ENCODE data around the gene ATP12A. TPM values are rescaled to one million over a fixed set of nuclear protein-coding genes. Genes with fewer than 3 reads are reported as not detected.

The ATP12A gene
- total RNA-seq (2021; ENCODE audit: unreplicated experiment): not detected
- not detected for polyA plus RNA-seq (2012; ENCODE audit: insufficient read length)
- Bru-seq, nascent RNA: not detected
- BruChase-seq, experiment 1, labeled RNA remaining after a 2-hour chase: not detected
- not detected for BruChase-seq, experiment 2, labeled RNA remaining after a 6-hour chase
- long read RNA-seq: 0 reads

DNA sequence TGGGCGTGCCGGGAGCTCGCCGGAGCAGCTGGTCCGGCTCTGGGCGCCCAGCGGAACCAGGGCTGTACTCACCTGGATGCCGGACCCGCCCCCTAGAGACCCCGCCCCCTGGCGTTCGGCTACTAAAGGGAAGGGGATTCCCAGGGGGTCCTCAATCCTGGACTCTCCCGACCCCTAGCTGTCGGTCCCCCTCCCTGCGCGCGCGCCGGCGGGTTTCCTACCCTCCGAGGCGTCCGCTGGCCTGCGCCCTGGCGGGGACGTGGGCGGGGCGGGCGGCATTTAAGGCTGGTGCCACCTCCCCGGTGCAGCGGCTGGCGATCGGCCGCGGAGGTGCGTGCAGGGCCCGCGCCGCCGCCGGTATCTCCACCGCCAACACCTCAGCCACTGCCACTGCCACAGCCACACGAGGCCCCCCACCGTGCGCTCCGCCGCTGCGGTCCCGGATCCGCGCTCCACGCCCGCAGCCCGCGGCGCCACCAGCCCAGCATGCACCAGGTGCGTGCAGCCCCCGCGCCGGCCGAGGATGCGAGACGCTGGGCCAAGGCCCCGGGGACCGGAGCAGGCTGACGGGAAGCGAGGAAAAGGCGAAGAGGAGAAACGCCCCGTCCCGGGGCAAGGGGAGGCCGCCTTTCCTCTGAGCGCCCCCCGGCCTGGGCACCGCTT lies at the start of gene ATP12A:
Gene ATP12A (plus strand): TSS at position 151 of the 663 bp plus-strand sequence. CDS start 336 bp downstream, at position 487.
- Histone ChIP-seq H3K4me3 (ENCODE audit: low read depth in 2 of 2, low read length in 2 of 2) (peak within 1 kb of the TSS; percentile 9 to 25; a peak in 3 of 4 replicates), H3K9me3 (ENCODE audit: control insufficient read depth, insufficient read depth, low read depth, low read length) (no peaks in the 10 kb centered on the region), H3K27ac (ENCODE audit: low read length) (no peak within 1 kb of the TSS), H3K36me3 (ENCODE audit: control insufficient read depth, insufficient read depth, low read length) (no peaks in the 10 kb centered on the region), H3K4me1 (ENCODE audit: control insufficient read depth, insufficient read depth, low read length) (no peaks in the 10 kb centered on the region), H3K27me3 (ENCODE audit: control insufficient read depth, insufficient read depth, low read length) (peaks cover 6% of the 10 kb centered on the region; the same call in 1 of the 2 replicates)
- intact Hi-C loops (cut with micrococcal nuclease; ENCODE audit: unreplicated experiment): no loop called here
- CTCF ChIA-PET: interaction anchor here (0.6 kb wide), 1 partner anchor 40 kb away, joined by 8 read pairs; no protein-coding TSS in a partner anchor
- in situ Hi-C loops (cut with HindIII; ENCODE audit: low pct_unique_long_range_greater_than_20kb, low sequenced_read_pairs): no loop called here
- ATAC-seq: peak; percentile 53; the same call in 1 of the 2 replicates
- POLR2A ChIA-PET: no interaction called here
- TF ChIP-seq TCF7L2 (IDR thresholded peaks at IDR 0.05; ENCODE audit: low read depth, low read length) (no peak), POLR2AphosphoS5 (IDR thresholded peaks at IDR 0.05; ENCODE audit: low read depth, low read length) (no peak), SIN3A (IDR thresholded peaks at IDR 0.05; ENCODE audit: borderline replicate concordance, insufficient read depth, low read depth, low read length) (no peak)
- TF ChIP-seq, protein P1, sequence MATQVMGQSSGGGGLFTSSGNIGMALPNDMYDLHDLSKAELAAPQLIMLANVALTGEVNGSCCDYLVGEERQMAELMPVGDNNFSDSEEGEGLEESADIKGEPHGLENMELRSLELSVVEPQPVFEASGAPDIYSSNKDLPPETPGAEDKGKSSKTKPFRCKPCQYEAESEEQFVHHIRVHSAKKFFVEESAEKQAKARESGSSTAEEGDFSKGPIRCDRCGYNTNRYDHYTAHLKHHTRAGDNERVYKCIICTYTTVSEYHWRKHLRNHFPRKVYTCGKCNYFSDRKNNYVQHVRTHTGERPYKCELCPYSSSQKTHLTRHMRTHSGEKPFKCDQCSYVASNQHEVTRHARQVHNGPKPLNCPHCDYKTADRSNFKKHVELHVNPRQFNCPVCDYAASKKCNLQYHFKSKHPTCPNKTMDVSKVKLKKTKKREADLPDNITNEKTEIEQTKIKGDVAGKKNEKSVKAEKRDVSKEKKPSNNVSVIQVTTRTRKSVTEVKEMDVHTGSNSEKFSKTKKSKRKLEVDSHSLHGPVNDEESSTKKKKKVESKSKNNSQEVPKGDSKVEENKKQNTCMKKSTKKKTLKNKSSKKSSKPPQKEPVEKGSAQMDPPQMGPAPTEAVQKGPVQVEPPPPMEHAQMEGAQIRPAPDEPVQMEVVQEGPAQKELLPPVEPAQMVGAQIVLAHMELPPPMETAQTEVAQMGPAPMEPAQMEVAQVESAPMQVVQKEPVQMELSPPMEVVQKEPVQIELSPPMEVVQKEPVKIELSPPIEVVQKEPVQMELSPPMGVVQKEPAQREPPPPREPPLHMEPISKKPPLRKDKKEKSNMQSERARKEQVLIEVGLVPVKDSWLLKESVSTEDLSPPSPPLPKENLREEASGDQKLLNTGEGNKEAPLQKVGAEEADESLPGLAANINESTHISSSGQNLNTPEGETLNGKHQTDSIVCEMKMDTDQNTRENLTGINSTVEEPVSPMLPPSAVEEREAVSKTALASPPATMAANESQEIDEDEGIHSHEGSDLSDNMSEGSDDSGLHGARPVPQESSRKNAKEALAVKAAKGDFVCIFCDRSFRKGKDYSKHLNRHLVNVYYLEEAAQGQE (IDR thresholded peaks at IDR 0.05; ENCODE audit: insufficient read depth in 1 of 2, low read depth in 2 of 2, low read length in 1 of 2): no peak
- TF ChIP-seq, protein P2, sequence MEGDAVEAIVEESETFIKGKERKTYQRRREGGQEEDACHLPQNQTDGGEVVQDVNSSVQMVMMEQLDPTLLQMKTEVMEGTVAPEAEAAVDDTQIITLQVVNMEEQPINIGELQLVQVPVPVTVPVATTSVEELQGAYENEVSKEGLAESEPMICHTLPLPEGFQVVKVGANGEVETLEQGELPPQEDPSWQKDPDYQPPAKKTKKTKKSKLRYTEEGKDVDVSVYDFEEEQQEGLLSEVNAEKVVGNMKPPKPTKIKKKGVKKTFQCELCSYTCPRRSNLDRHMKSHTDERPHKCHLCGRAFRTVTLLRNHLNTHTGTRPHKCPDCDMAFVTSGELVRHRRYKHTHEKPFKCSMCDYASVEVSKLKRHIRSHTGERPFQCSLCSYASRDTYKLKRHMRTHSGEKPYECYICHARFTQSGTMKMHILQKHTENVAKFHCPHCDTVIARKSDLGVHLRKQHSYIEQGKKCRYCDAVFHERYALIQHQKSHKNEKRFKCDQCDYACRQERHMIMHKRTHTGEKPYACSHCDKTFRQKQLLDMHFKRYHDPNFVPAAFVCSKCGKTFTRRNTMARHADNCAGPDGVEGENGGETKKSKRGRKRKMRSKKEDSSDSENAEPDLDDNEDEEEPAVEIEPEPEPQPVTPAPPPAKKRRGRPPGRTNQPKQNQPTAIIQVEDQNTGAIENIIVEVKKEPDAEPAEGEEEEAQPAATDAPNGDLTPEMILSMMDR (IDR thresholded peaks at IDR 0.05): no peak
- DNase-seq (ENCODE audit: low read depth, low spot score): no peak
- no TSS peak for BruUV-seq (replicated peaks)

DNA sequence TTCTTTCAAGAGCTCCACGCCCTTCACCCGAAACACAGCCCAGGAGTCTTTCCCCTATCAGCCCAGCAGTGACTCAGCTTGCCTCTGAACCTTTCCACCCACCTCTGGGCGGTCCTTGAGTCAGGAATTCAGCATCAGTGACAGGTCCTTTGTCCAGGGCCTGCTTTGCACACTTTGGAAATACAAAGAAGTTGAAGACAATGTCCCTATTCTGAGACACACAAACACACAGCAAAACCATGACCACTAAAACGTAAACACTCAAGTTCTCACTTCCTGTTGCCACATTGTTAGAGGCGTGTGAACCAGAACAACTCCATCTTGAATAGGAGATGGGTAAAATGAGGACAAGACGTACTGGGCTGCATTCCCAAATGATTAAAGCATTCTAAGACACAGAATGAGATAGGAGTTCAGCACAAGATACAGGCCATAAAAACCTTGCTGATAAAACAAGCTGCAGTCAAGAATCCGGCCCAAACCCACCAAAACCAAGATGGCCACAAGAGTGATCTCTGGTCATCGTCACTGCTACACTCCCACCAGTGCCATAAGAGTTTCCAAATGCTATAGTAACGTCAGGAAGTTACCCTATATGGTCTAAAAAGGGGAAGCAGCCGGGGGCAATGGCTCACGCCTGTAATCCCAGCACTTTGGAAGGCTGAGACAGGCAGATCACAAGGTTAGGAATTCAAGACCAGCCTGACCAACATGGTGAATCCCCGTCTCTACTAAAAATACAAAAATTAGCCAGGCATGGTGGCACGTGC lies 49.2 kb upstream of the ATP12A start:
- Histone ChIP-seq H3K9me3 (ENCODE audit: control insufficient read depth, insufficient read depth, low read depth, low read length) (no peaks in the 10 kb centered on the region), H3K27me3 (ENCODE audit: control insufficient read depth, insufficient read depth, low read length) (no peaks in the 10 kb centered on the region), H3K36me3 (ENCODE audit: control insufficient read depth, insufficient read depth, low read length) (no peaks in the 10 kb centered on the region), H3K27ac (ENCODE audit: low read length) (no peak overlapping the region), H3K4me1 (ENCODE audit: control insufficient read depth, insufficient read depth, low read length) (no peaks in the 10 kb centered on the region), H3K4me3 (ENCODE audit: low read depth in 2 of 2, low read length in 2 of 2) (no peak overlapping the region)
- ChIA-PET CTCF (no interaction called here), POLR2A (no interaction called here)
- intact Hi-C loops (cut with micrococcal nuclease; ENCODE audit: unreplicated experiment): no loop called here
- in situ Hi-C loops (cut with HindIII; ENCODE audit: low pct_unique_long_range_greater_than_20kb, low sequenced_read_pairs): no loop called here
- TF ChIP-seq POLR2AphosphoS5 (IDR thresholded peaks at IDR 0.05; ENCODE audit: low read depth, low read length) (no peak), SIN3A (IDR thresholded peaks at IDR 0.05; ENCODE audit: borderline replicate concordance, insufficient read depth, low read depth, low read length) (no peak), TCF7L2 (IDR thresholded peaks at IDR 0.05; ENCODE audit: low read depth, low read length) (no peak)
- TF ChIP-seq, protein P1 (IDR thresholded peaks at IDR 0.05; ENCODE audit: insufficient read depth in 1 of 2, low read depth in 2 of 2, low read length in 1 of 2): no peak
- TF ChIP-seq, protein P2 (IDR thresholded peaks at IDR 0.05): no peak
- DNase-seq (ENCODE audit: low read depth, low spot score): no peak
- ATAC-seq: no peak
- no TSS peak for BruUV-seq (replicated peaks)
